ENCODE results near the gene SLC26A4. TPM values are rescaled to one million over a fixed set of nuclear protein-coding genes. Genes with fewer than 3 reads are reported as not detected.

Gene SLC26A4
- total and polyA plus RNA-seq, 9 of the 15 experiments (the other 6 are each of a cell fraction or from before 2014, with no cell fraction given): 0.09 to 1.2 (median 0.33) TPM

DNA sequence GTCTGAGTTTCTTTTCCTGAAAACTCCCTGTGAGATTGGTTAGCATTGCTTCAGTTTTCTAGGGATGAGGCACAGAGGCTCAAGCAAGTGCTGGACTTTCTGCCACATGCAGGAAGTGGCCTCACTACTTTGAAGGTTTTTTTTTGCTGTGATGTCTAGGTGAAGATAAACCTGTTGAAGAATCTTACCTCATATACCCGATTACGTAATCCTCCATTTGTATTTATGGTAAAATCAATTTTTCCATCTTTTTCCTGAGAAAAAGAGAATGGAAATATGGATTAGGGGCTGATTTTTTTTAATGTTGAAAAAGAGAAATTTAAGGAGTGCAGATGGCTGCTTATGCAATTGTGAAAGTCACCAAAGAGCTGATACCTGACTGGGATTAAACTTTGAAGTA, 106.8 kb downstream of the SLC26A4 start:
- Histone ChIP-seq H3K4me2 (ENCODE audit: insufficient read depth, low read length) (no peak overlapping the region), H4K20me1 (replicated peaks; ENCODE audit: control insufficient read depth, insufficient read depth, low read length) (no peaks in the 10 kb centered on the region), H3K9ac (ENCODE audit: insufficient read depth in 1 of 2, low read depth in 2 of 2, low read length in 2 of 2) (no peak overlapping the region), H2AFZ (ENCODE audit: low read depth, low read length) (no peak overlapping the region), H3K27ac (ENCODE audit: extremely low read depth, low read depth, low read length) (no peak overlapping the region), H3K27me3 (ENCODE audit: control insufficient read depth in 2 of 2, insufficient read depth in 2 of 2, low read length in 2 of 2) (peaks cover 14 to 16% of the 10 kb centered on the region in 2 experiments; a peak in 3 of 5 replicates), H3K79me2 (ENCODE audit: control insufficient read depth, insufficient read depth, low read length) (no peaks in the 10 kb centered on the region), H3K4me1 (replicated peaks in 1 of 2; ENCODE audit: control insufficient read depth in 2 of 2, insufficient read depth in 2 of 2, low read length in 2 of 2) (no peaks in the 10 kb centered on the region), H3K4me3 (no peak overlapping the region), H3K36me3 (ENCODE audit: control insufficient read depth, insufficient read depth, low read length) (no peaks in the 10 kb centered on the region), H3K9me3 (replicated peaks; ENCODE audit: control insufficient read depth, insufficient read depth, low read depth, low read length) (no peaks in the 10 kb centered on the region), H3K9me1 (ENCODE audit: control insufficient read depth, insufficient read depth, low read length) (no peaks in the 10 kb centered on the region)
- CTCF ChIA-PET (ENCODE audit: low intra/inter-chr PET ratio): no interaction called here
- intact Hi-C loops (cut with micrococcal nuclease): no loop called here
- in situ Hi-C loops (cut with MboI): no loop called here
- TF ChIP-seq, protein P1, sequence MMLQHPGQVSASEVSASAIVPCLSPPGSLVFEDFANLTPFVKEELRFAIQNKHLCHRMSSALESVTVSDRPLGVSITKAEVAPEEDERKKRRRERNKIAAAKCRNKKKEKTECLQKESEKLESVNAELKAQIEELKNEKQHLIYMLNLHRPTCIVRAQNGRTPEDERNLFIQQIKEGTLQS (IDR thresholded peaks at IDR 0.05): peak; percentile 32; the same call in 1 of the 2 replicates
- TF ChIP-seq, protein P1 (CRISPR knock-in tag; conservative IDR thresholded peaks at IDR 0.05): no peak
- TF ChIP-seq HIVEP1 (CRISPR knock-in tag; IDR thresholded peaks at IDR 0.05): no peak
- peak; percentile 90 for TF ChIP-seq CEBPB (tag; IDR thresholded peaks at IDR 0.05)
- TF ChIP-seq, protein P2, sequence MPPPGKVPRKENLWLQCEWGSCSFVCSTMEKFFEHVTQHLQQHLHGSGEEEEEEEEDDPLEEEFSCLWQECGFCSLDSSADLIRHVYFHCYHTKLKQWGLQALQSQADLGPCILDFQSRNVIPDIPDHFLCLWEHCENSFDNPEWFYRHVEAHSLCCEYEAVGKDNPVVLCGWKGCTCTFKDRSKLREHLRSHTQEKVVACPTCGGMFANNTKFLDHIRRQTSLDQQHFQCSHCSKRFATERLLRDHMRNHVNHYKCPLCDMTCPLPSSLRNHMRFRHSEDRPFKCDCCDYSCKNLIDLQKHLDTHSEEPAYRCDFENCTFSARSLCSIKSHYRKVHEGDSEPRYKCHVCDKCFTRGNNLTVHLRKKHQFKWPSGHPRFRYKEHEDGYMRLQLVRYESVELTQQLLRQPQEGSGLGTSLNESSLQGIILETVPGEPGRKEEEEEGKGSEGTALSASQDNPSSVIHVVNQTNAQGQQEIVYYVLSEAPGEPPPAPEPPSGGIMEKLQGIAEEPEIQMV (tag; conservative IDR thresholded peaks at IDR 0.05; ENCODE audit: low read depth): no peak
- TF ChIP-seq CEBPG (CRISPR knock-in tag; IDR thresholded peaks at IDR 0.05): no peak
- peak; percentile 77 to 92 for TF ChIP-seq CEBPG (tag; conservative IDR thresholded peaks at IDR 0.05 in 1 of 2, IDR thresholded peaks at IDR 0.05 in 1 of 2)
- FAIRE-seq: no peak
- POLR2A ChIA-PET: no interaction called here
- no TSS peak for BruUV-seq (replicated peaks)
- no peak for DNase-seq (ENCODE audit: extremely low read depth in 1 of 4, low spot score in 3 of 4)
- no peak for ATAC-seq
- 21% methylated on average over 2 of the region's 2 CpGs for WGBS (ENCODE audit: insufficient coverage, low coverage, missing lambda C conversion rate)

Small RNAs within 50 kb of the gene (small RNA-seq; reads per million reads assigned to genes)
- gene BANF1P5: not detected

Other genes with a start within 250 kb of the SLC26A4 start
- not detected in 2 replicates for gene GPR22, start 190.8 kb upstream of the SLC26A4 start, total RNA-seq (2014; rRNA removed)
- not detected in 2 replicates for gene GPR22, start 190.8 kb upstream of the SLC26A4 start, total RNA-seq (2014; rRNA removed; fragmentation: Illumina TruSeq; extraction: Trizol)
- not detected in 2 replicates for gene GPR22, start 190.8 kb upstream of the SLC26A4 start, total RNA-seq (2015; rRNA removed; fragmentation: Illumina TruSeq; extraction: Trizol)
- not detected in 2 replicates for gene GPR22, start 190.8 kb upstream of the SLC26A4 start, total RNA-seq (2021)
- not detected in 2 replicates for gene GPR22, start 190.8 kb upstream of the SLC26A4 start, polyA plus RNA-seq (2011; rRNA removed)
- gene GPR22, start 190.8 kb upstream of the SLC26A4 start, polyA plus RNA-seq (2014; fragmentation: Illumina TruSeq; extraction: Trizol): not detected in 2 replicates
- gene GPR22, start 190.8 kb upstream of the SLC26A4 start, polyA plus RNA-seq (2014; fragmentation: Nextera tagmentation; extraction: Ambion mirVana): under 1 TPM; 0.07 to 0.20 TPM
- not detected in 2 replicates for gene GPR22, start 190.8 kb upstream of the SLC26A4 start, polyA plus RNA-seq (2014; rRNA removed)
- 57.1 and 75.1 TPM in 2 replicates for gene COG5, start 96.9 kb upstream of the SLC26A4 start, total RNA-seq (2014; rRNA removed)
- 56.4 and 70.4 TPM in 2 replicates for gene COG5, start 96.9 kb upstream of the SLC26A4 start, total RNA-seq (2014; rRNA removed; fragmentation: Illumina TruSeq; extraction: Trizol)
- 57.6 and 65.5 TPM in 2 replicates for gene COG5, start 96.9 kb upstream of the SLC26A4 start, total RNA-seq (2015; rRNA removed; fragmentation: Illumina TruSeq; extraction: Trizol)
- gene COG5, start 96.9 kb upstream of the SLC26A4 start, total RNA-seq (2021): 57.0 and 58.0 TPM in 2 replicates
- 45.1 and 63.6 TPM in 2 replicates for gene COG5, start 96.9 kb upstream of the SLC26A4 start, polyA plus RNA-seq (2011; rRNA removed)
- gene COG5, start 96.9 kb upstream of the SLC26A4 start, polyA plus RNA-seq (2014; fragmentation: Illumina TruSeq; extraction: Trizol): 31.0 and 42.5 TPM in 2 replicates
- 10 to 100 TPM; 15.3 to 25.9 TPM for gene COG5, start 96.9 kb upstream of the SLC26A4 start, polyA plus RNA-seq (2014; fragmentation: Nextera tagmentation; extraction: Ambion mirVana)
- gene COG5, start 96.9 kb upstream of the SLC26A4 start, polyA plus RNA-seq (2014; rRNA removed): 40.5 and 52.6 TPM in 2 replicates
- gene DUS4L, start 96.9 kb upstream of the SLC26A4 start, total RNA-seq (2014; rRNA removed): 24.9 and 26.7 TPM in 2 replicates
- 33.6 and 36.3 TPM in 2 replicates for gene DUS4L, start 96.9 kb upstream of the SLC26A4 start, total RNA-seq (2014; rRNA removed; fragmentation: Illumina TruSeq; extraction: Trizol)
- 25.6 and 28.9 TPM in 2 replicates for gene DUS4L, start 96.9 kb upstream of the SLC26A4 start, total RNA-seq (2015; rRNA removed; fragmentation: Illumina TruSeq; extraction: Trizol)
- 25.7 and 27.4 TPM in 2 replicates for gene DUS4L, start 96.9 kb upstream of the SLC26A4 start, total RNA-seq (2021)
- 20.2 and 29.4 TPM in 2 replicates for gene DUS4L, start 96.9 kb upstream of the SLC26A4 start, polyA plus RNA-seq (2011; rRNA removed)
- 23.9 and 28.6 TPM in 2 replicates for gene DUS4L, start 96.9 kb upstream of the SLC26A4 start, polyA plus RNA-seq (2014; fragmentation: Illumina TruSeq; extraction: Trizol)
- gene DUS4L, start 96.9 kb upstream of the SLC26A4 start, polyA plus RNA-seq (2014; fragmentation: Nextera tagmentation; extraction: Ambion mirVana): 10 to 100 TPM; 12.2 to 14.5 TPM
- gene DUS4L, start 96.9 kb upstream of the SLC26A4 start, polyA plus RNA-seq (2014; rRNA removed): 31.4 and 33.1 TPM in 2 replicates
- gene BCAP29, start 80.6 kb upstream of the SLC26A4 start, total RNA-seq (2014; rRNA removed): 57.5 and 64.5 TPM in 2 replicates
- 113 and 136 TPM in 2 replicates for gene BCAP29, start 80.6 kb upstream of the SLC26A4 start, total RNA-seq (2014; rRNA removed; fragmentation: Illumina TruSeq; extraction: Trizol)
- gene BCAP29, start 80.6 kb upstream of the SLC26A4 start, total RNA-seq (2015; rRNA removed; fragmentation: Illumina TruSeq; extraction: Trizol): 127 and 129 TPM in 2 replicates
- gene BCAP29, start 80.6 kb upstream of the SLC26A4 start, total RNA-seq (2021): 78.7 and 89.6 TPM in 2 replicates
- gene BCAP29, start 80.6 kb upstream of the SLC26A4 start, polyA plus RNA-seq (2011; rRNA removed): 47.0 and 91.8 TPM in 2 replicates
- gene BCAP29, start 80.6 kb upstream of the SLC26A4 start, polyA plus RNA-seq (2014; fragmentation: Illumina TruSeq; extraction: Trizol): 122 and 137 TPM in 2 replicates
- gene BCAP29, start 80.6 kb upstream of the SLC26A4 start, polyA plus RNA-seq (2014; fragmentation: Nextera tagmentation; extraction: Ambion mirVana): 10 to 100 TPM; 63.4 to 64.4 TPM
- gene BCAP29, start 80.6 kb upstream of the SLC26A4 start, polyA plus RNA-seq (2014; rRNA removed): 77.0 and 79.7 TPM in 2 replicates
- 20.7 and 23.5 TPM in 2 replicates for gene CBLL1, start 83.3 kb downstream of the SLC26A4 start, total RNA-seq (2014; rRNA removed)
- gene CBLL1, start 83.3 kb downstream of the SLC26A4 start, total RNA-seq (2014; rRNA removed; fragmentation: Illumina TruSeq; extraction: Trizol): 45.4 and 47.0 TPM in 2 replicates
- 53.2 and 59.0 TPM in 2 replicates for gene CBLL1, start 83.3 kb downstream of the SLC26A4 start, total RNA-seq (2015; rRNA removed; fragmentation: Illumina TruSeq; extraction: Trizol)
- 39.8 and 40.2 TPM in 2 replicates for gene CBLL1, start 83.3 kb downstream of the SLC26A4 start, total RNA-seq (2021)
- 14.7 and 22.5 TPM in 2 replicates for gene CBLL1, start 83.3 kb downstream of the SLC26A4 start, polyA plus RNA-seq (2011; rRNA removed)
- 58.5 and 67.9 TPM in 2 replicates for gene CBLL1, start 83.3 kb downstream of the SLC26A4 start, polyA plus RNA-seq (2014; fragmentation: Illumina TruSeq; extraction: Trizol)
- gene CBLL1, start 83.3 kb downstream of the SLC26A4 start, polyA plus RNA-seq (2014; fragmentation: Nextera tagmentation; extraction: Ambion mirVana): 10 to 100 TPM; 17.4 to 35.4 TPM
- gene CBLL1, start 83.3 kb downstream of the SLC26A4 start, polyA plus RNA-seq (2014; rRNA removed): 14.8 and 15.7 TPM in 2 replicates
- gene SLC26A3, start 142.4 kb downstream of the SLC26A4 start, total RNA-seq (2014; rRNA removed): not detected in 2 replicates
- not detected in 2 replicates for gene SLC26A3, start 142.4 kb downstream of the SLC26A4 start, total RNA-seq (2014; rRNA removed; fragmentation: Illumina TruSeq; extraction: Trizol)
- not detected in 2 replicates for gene SLC26A3, start 142.4 kb downstream of the SLC26A4 start, total RNA-seq (2015; rRNA removed; fragmentation: Illumina TruSeq; extraction: Trizol)
- gene SLC26A3, start 142.4 kb downstream of the SLC26A4 start, total RNA-seq (2021): 0.86 and 1.1 TPM in 2 replicates
- not detected in 2 replicates for gene SLC26A3, start 142.4 kb downstream of the SLC26A4 start, polyA plus RNA-seq (2011; rRNA removed)
- not detected in 2 replicates for gene SLC26A3, start 142.4 kb downstream of the SLC26A4 start, polyA plus RNA-seq (2014; fragmentation: Illumina TruSeq; extraction: Trizol)
- not detected for gene SLC26A3, start 142.4 kb downstream of the SLC26A4 start, polyA plus RNA-seq (2014; fragmentation: Nextera tagmentation; extraction: Ambion mirVana)
- not detected in 2 replicates for gene SLC26A3, start 142.4 kb downstream of the SLC26A4 start, polyA plus RNA-seq (2014; rRNA removed)
- 128 and 130 TPM in 2 replicates for gene DLD, start 230.4 kb downstream of the SLC26A4 start, total RNA-seq (2014; rRNA removed)
- gene DLD, start 230.4 kb downstream of the SLC26A4 start, total RNA-seq (2014; rRNA removed; fragmentation: Illumina TruSeq; extraction: Trizol): 192 and 248 TPM in 2 replicates
- gene DLD, start 230.4 kb downstream of the SLC26A4 start, total RNA-seq (2015; rRNA removed; fragmentation: Illumina TruSeq; extraction: Trizol): 138 and 155 TPM in 2 replicates
- 190 and 201 TPM in 2 replicates for gene DLD, start 230.4 kb downstream of the SLC26A4 start, total RNA-seq (2021)
- gene DLD, start 230.4 kb downstream of the SLC26A4 start, polyA plus RNA-seq (2011; rRNA removed): 269 and 357 TPM in 2 replicates
- 553 and 639 TPM in 2 replicates for gene DLD, start 230.4 kb downstream of the SLC26A4 start, polyA plus RNA-seq (2014; fragmentation: Illumina TruSeq; extraction: Trizol)
- gene DLD, start 230.4 kb downstream of the SLC26A4 start, polyA plus RNA-seq (2014; fragmentation: Nextera tagmentation; extraction: Ambion mirVana): 100 to 1,000 TPM; 406 to 588 TPM
- gene DLD, start 230.4 kb downstream of the SLC26A4 start, polyA plus RNA-seq (2014; rRNA removed): 230 and 247 TPM in 2 replicates